Right lung (tissue), 10 donors: Measurements from ENCODE around the gene CACNG1. TPM values are rescaled to one million over a fixed set of nuclear protein-coding genes. Genes with fewer than 3 reads are reported as not detected.

ENCODE experiments used
- DNase-seq, 2 donors: peaks; one replicate each; pipeline ENCODE4 v3.0.0-alpha.2; 2013
- long read RNA-seq, 8 donors: transcript quantifications; one replicate each; lab custom pipeline, GENCODE V29; 2026
- polyA plus RNA-seq, 5 donors: library from polyadenylated mRNA; unstranded; fragments of 120-200 nt; gene quantifications; one replicate each; pipeline versions ENCODE4 v1.2.1 to v1.2.3, GENCODE V29; 2013; ENCODE audit warnings: inconsistent platforms in 1 of 5, low replicate concordance in 1 of 5; ENCODE audit not compliant: insufficient read length in 5 of 5, insufficient read depth in 1 of 5

Gene CACNG1, protein sequence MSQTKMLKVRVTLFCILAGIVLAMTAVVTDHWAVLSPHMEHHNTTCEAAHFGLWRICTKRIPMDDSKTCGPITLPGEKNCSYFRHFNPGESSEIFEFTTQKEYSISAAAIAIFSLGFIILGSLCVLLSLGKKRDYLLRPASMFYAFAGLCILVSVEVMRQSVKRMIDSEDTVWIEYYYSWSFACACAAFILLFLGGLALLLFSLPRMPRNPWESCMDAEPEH
- 10 to 100 TPM in 1 of 5 donors, under 1 TPM in 1, not detected in 3; 0.39 to 11.2 TPM for polyA plus RNA-seq
- long read RNA-seq, donor 1, partial matches to known transcripts, result 34 of 34 reads
- long read RNA-seq, donor 1, other reads (novel, unspliced or antisense), result 0 of 34 reads
- long read RNA-seq, donor 2, result 0 reads
- long read RNA-seq, donor 3, result 0 reads
- long read RNA-seq, donor 4, result 0 reads
- long read RNA-seq, donor 5, partial matches to known transcripts, result 87 of 87 reads
- long read RNA-seq, donor 5, other reads (novel, unspliced or antisense), result 0 of 87 reads
- long read RNA-seq, donor 6, partial matches to known transcripts, result 33 of 34 reads
- long read RNA-seq, donor 6, other reads (novel, unspliced or antisense), result 0 of 34 reads
- long read RNA-seq, donor 7, partial matches to known transcripts, result 60 of 60 reads
- long read RNA-seq, donor 7, other reads (novel, unspliced or antisense), result 0 of 60 reads
- long read RNA-seq, donor 8, result 0 reads

DNA sequence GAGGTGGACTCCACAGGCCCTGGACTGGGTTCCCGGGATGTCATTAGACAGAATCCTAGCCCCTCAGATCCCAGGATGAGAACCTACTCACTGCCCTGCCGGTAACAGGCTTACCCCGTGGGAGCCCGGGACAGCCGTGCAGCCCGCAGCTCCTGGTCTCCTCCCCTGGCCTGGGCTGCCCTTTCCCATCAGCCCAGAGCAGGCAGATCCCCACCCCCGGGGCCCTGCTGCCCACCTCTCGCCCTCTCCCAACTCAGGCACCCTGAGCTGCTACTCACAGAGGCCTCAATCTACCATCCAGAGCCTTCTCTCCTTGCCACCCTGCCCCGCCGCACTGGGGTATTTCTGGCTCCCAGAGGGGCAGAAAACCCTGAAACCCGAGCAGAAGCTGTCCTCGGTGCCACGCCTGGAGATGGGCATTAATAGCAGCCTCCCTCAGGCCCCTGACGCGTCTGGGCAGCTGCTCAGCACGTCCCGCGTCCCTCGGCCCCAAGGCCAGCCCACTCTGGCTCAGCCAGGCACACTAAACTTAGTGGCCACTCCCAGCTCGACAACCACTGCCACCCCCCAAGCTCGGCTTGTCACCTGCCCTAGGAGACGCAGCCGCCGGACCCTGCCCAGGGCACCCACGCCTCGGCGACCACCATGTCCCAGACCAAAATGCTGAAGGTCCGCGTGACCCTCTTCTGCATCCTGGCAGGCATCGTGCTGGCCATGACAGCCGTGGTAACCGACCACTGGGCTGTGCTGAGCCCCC is at the start of gene CACNG1:
TSS of gene CACNG1 (plus strand) at position 539 of the 757 bp plus-strand sequence. CDS start at position 646, 107 bp downstream.
- DNase-seq, result no peak

DNA sequence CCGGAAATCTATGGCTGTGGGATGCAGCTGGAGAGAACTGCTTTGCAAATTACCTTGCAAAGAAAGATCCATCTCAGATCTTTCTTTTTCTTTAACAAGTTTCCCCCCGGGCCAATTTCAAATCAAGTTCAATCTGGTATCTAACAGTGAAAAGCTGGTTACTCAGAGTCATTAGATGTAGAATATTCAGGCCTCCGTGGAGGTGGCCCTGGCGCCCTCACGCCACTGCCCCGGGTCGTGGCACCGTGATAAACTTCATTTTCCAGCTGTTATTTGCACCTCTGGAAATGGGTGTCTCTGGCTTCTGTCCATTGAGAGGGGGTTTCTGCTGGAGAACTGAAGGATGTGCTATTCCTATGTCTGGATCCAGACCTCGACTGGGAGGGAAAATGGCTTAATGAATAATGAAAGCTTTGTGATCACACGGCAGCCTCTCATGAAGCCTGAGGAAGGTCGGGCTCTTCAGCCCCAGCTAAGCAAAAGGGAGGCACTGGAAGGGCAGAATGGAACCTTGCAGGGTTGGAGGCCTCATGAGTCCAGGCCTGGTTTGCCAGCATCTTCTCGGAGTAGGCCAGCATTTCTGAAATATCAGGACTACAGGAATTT is 49.3 kb upstream of the CACNG1 start:
- no peak for DNase-seq

DNA sequence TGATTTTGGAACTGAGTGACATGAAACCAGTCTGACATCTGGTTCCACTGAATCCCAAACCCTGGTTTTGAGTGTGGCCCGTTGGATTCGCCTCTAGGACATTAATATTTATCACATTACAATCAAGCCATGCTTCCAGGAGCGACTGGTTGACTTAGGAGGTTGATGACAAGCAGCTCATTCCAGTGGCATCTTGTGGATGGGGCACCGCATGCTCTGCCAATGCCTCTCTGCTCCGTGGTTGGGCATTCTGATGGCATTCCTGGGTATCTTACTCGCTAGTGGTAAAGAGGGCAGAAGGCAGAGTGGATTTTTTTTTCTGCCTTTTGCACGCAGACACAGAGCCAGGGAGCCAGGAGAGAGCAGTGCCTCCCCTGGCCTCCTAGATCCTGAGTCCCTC is 48.4 kb upstream of the CACNG1 start:
- DNase-seq, result no peak

DNA sequence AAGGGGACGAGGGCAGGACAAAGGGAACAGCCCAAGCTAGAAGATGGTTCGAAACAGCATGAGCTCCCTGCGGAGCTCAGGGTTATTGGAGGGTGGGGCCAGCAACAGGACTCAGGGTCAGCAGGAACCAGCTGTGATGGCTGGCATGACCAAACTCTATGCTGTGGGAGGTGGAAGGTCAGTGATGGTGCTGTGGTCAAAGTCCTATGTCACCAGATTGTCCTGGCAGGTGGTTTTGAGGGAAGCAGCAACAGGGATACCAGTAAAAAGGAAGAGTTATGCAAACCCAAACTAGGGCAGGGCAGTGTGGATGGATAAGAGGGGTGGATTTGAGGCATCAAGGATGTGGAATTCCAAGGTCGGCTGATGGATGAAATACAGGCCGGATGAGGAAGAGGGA is 47.4 kb upstream of the CACNG1 start:
- DNase-seq, result no peak

DNA sequence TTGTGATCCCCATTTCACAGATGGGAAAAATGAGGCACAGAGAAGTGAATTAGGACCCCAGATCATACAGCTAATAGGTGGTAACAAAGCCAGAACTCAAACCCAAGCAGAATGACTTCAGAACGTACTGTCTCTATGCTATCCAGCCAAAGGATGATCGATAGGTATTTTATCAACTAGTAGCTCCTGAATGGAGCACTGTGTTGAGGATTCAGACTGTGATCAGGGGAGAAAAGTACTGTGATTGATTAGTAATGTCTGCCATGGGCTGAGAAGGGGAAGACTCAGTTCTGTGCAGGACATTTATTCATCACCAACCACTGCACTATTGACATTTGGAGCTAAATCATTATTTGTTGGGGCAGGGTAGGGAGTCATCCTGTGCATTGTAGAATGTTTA is 41.1 kb upstream of the CACNG1 start:
- no peak for DNase-seq

DNA sequence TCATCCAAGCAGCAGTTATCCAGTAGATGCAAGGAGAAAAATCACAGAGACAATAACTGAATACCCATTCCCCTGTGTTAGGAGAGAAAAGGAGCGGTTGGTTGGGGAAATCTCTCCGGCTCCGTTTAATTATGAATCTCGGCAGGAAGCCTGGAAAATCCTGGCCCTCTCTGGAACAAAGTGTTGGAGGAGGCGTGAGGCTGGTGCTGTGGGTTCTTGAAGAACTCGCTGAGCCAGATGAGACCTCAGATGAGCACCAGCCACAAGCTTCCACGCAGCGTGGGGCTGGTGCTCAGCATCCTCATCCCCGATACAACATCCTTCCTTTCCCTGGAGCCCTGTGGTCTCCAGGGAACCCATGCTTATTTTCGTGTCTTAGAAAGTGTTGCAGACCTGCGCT is 40.2 kb upstream of the CACNG1 start:
- DNase-seq, result no peak

DNA sequence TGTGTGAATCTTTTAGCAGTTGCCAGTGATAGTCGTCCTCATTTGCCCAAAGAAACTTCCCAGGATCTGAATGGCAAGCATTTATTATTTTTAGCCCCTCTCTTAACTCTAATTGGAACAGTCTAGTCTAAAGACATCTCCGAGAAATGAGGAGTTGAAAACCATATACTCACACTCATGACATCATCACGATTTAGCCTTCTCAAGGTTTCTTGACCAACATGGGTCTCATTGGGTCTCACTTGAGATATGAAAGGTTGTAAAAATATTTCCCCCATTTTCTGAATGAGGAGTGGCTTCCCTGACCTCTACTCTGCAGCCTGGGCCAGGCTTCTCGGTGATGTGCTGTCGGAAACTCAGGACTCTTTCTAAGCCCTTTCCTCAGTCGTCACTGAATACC is 37.1 kb upstream of the CACNG1 start:
- no peak for DNase-seq

DNA sequence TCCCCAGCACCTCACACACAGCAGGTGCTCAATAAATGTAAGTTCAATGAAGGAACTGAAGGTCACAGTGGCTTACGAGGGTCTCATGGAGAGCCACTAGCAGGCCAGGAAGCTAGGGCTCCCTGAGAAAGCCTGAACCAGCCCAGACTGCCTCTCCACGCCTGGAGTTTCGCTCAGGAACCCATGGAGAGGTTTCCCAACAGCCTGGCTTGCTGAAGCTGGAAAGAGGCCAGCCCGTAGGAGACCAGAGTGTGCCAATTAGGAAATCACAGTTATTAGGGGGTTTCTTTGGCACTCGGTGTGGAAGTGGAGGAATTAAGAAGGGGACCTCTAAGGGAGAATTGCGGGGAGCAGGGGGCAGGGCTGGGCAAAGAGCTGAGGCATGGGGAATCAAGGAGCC is 36.3 kb upstream of the CACNG1 start:
- DNase-seq, result peak in 1 of 2 donors; percentile 13

DNA sequence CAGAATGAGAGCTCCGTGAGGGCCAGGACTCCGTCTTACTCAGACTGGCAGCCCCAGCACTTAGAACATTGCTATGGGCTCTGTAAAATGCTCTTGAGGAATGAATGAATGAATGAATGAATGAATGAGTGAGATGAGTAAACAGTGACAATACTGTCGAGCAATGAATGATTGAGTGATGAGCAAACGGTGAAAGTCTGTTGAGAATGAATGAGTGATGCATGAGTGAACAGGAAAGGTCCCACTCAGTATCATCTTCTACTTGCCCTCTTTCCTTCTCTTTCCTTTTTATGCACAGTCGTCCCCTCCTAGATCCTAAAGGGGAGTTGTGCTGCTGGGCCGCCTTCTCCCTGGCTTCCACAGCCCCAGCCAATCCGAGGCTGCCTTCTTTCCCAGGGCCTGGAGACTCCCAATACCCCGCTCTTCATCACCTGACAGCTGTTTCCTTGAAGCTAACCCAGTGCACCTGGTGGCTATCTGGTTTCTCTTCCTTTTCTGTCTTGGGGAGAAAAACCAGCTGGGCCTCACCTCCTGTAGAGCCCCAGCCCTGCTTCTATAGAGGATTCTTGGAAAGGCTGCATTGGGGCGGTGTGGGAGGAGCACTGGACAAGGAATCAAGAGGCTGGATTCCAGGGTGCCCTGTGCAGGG is 32.7 kb upstream of the CACNG1 start:
- DNase-seq, result no peak

DNA sequence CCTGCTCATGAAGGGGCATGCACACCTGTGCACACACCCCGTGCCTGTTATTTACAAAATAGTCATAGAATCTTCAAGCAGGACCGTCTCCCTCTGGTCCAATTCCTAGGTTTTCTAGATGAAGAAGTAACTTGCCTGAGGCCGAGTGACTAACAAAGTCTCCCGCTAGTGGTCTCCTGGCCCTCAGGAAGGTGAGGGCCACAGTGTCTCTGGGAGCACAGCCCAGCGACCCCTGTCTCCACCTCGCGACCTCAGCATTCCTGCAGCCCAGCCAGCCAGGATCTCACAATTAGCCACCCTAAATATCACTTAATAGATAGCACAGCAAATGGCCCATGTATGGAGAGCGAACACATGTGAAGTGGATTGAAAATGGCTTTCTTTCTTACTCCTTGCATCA is 30.5 kb upstream of the CACNG1 start:
- DNase-seq, result no peak

DNA sequence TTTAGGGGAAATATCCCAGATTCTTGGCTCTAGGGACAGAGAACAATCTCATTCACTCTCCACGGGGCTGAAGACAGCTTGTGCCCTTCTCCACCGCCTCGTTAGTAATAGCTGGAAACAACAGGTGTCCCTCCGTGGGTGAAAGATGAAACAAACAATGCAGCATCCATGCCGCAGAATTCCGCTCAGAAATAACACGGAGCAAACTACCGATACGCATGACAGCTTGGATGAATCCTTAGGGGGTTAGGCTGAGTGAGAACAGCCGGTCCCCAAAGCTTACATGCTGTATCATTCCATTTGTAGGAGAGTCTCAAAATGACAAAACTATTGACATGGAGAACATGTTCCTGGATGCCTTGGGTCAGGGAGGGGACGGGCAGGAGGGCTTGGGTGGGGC is 29.4 kb upstream of the CACNG1 start:
- DNase-seq, result no peak

DNA sequence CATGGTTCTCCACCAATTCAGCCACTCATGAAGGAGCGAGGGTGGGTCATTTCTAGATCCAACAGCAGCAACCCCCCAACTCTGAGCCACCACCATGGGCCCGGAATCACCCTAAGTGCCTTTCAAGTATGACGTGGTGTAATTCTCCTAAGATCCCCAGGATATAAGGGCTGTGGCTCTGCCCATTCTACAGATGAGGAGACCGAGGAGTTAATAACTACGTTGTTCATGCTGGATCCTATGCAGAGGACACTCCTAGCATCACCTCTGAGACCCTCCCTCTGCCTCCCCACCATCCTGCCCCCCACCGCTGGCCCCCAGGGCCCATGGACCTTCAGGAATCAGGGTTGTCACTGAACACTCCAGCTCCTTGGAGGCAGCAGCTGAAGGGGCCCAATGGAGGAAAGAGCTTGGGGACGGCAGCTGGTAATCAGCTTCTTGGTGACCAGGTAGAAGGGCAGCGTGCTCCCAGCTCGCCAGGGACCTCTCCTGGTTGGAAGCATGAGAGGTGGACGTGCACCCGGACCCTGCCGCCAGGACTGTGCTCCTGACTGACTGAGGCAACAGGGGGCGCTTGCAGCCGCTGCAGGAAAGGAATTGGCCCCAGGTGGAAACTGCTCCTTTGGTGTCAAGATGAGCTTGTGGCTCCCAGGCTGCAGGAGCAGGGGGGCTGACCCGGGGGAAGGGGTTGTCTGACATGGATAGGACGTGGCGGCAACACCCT is 28.2 kb upstream of the CACNG1 start:
- DNase-seq, result no peak

DNA sequence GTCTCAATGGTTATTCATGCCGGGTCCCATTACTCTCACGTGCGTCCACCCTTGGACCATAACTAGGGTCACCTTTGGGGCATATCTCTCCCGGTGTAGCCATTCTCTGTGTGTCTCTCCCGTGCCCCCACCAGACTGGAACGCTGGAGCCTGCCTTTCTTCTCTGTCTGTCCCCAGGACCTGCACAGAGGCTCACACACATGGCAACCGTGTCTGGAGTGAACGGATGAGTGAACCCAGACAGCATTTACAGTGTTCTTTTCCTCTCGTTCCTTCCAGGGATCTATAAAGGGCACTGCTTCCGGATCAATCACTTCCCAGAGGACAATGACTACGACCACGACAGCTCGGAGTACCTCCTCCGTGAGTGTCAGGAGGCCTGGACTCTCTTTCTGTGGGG is 26.4 kb upstream of the CACNG1 start:
- DNase-seq, result no peak

DNA sequence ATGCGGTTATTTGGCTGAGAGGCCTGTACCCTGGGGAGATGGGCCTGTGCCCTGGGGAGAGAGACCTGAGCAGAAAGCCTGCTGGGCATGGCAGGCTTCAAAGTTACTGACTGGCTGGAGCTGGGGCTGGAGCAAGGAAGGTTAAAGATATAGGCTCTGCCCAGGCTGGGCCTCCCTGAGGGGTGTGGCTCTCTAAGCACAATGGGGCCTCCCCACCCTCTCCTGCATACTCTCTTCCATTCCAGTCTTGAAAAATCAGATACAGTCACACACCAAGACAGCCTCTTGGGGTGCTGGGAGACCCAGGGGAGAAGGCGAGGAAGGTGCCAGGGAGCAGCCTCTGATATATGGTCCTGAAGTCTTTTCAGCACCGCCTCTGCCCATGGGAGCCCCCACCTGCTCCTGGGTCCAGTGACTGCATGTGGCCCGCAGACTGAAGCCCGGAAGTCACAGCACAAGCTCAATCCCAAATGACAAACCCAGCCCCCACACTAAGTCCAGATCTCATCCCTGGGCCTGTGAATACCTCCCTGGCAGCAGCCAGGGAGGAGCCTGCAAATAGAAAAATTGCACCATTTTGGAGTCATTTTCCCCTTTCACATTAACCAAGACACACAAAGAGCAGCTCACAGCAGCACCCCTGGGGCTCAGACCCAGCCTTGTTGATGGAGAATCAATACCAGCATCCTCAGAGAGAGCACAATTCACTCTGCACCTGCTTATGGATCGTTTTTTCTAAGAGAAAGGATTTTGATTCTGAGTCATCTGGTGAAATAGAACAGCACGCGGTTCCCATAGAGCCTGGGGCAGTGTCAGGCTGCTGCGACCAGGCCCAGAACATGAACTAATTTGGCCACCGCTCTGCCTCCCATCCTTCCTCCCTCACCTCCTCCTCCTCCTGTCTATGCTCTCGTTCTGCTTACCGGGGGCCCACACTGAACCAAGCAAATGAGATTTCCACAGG is 25.6 kb upstream of the CACNG1 start:
- no peak for DNase-seq

DNA sequence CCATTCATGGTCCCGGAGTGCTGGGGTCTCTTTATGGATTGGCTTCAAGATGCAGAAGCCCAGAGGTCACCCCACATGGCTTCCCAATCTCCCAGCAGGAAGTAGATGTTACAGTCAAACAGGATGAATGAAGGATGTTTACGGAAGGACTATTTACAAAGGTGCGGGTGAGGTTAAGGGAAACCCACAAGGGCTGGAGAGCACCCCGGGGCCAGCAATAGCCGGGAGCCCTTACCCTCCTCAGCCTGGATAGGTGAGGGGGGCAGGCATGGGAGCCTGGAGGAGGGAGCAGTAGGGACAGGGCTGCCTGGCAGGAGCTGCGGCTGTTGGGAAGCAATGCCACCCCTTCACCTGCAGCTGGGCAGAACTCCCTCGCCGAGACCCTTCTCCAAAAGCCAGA is 24.5 kb upstream of the CACNG1 start:
- no peak for DNase-seq

DNA sequence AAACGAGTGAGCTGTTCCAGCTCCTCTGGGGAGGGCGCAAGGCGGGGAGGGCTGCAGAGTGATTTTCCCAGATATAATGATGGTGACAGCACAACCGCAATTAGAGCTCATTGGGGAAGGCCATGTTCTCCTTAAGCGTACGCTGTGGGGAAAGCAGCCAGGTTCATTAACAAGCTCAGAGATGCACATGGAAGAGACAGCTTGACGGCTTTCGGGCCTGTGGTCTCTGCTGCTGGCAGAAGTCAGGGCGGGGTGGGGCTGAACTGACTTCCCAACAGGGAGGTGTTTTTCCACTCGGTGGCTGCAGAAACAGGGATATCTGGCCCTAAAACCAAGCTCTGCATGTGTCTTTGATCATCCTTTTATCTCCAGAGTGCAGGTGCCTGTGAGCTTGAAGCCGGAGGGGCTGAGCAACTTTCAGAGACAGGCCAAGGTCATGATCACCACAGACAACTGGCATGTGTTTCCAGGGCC is 24.0 kb upstream of the CACNG1 start:
- DNase-seq, result no peak

DNA sequence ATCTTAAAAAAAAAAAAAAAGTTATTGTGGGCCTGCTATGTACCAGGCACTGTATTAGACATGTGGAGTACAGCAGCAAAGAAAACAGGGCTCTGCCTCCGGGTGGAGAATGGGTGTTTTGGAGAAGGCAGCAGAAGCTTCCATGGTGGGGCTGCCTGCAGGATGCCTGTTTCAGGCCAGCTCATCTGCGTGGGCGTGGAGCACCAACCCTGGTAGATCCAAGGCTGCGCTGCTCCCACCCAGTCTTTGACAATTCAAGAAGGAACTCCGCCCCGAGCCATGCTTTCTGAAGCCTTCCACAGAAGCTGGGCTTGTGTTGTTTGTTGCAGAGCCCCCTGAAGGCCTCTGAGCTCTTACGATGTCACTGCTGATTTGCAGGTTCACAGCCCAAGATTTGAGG is 23.2 kb upstream of the CACNG1 start:
- DNase-seq, result no peak

DNA sequence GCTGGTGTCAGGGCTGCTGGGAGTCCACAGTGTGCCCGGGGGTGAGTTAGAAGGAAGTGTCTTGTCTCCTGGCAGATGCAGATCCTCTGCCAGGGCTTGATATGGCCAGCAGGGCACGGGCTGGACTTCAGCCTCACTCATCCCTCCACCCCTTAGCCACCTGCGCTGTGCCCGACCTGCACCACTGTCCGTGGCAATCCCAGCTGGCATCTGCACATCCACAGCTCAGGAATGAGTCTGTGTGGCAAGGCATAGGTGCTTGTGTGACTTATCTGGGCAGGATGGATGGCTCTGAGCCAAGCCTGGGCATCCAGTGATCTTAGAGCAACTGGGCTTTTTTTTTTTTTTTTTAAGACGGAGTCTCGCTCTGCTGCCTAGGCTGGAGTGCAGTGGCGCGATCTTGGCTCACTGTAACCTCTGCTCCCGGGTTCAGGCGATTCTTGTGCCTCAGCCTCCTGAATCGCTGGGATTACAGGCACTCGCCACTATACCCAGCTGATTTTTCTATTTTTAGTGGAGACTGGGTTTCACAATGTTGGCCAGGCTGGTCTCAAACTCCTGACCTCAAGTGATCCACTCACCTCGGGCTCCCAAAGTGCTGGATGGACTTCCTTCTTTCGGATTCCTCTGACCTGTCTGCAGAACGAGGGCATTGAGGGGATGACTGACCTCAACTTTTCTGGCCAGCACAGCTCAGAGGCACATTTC is 22.5 kb upstream of the CACNG1 start:
- DNase-seq, result no peak

DNA sequence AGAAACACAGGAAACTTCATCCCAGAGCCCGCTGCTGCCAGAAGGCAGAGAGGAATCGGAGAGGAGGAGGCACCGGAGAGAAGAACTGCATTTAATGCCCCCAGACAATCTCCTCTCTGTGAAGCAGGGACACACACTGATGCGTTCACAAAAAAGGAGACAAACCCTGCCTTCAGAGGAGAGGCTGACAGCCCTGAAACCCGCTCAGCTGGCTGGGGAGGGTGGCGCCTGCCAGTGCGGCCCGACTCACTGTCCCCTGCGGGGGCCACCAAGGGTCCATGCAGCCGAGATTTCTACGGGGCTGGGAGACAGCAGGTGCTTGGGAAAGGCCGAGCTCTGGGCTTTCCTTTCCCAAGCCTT is 21.9 kb upstream of the CACNG1 start:
- no peak for DNase-seq
